ENCODE data around the gene GLCCI1. TPM values are rescaled to one million over a fixed set of nuclear protein-coding genes. Genes with fewer than 3 reads are reported as not detected.

Gene GLCCI1
- total and polyA plus RNA-seq, 4 donors, result 1.4 to 5.9 (median 4.3) TPM

GRCh38 chr7:8134089-8134733 lies 165.6 kb downstream of the GLCCI1 start (continued):
- TF ChIP-seq REST (IDR thresholded peaks at IDR 0.05) (no peak), TAF1 (conservative IDR thresholded peaks at IDR 0.05) (no peak), FOXA1 (IDR thresholded peaks at IDR 0.05) (no peak)
- TF ChIP-seq, protein P1, sequence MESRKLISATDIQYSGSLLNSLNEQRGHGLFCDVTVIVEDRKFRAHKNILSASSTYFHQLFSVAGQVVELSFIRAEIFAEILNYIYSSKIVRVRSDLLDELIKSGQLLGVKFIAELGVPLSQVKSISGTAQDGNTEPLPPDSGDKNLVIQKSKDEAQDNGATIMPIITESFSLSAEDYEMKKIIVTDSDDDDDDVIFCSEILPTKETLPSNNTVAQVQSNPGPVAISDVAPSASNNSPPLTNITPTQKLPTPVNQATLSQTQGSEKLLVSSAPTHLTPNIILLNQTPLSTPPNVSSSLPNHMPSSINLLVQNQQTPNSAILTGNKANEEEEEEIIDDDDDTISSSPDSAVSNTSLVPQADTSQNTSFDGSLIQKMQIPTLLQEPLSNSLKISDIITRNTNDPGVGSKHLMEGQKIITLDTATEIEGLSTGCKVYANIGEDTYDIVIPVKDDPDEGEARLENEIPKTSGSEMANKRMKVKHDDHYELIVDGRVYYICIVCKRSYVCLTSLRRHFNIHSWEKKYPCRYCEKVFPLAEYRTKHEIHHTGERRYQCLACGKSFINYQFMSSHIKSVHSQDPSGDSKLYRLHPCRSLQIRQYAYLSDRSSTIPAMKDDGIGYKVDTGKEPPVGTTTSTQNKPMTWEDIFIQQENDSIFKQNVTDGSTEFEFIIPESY (IDR thresholded peaks at IDR 0.05), result no peak

- H3K27me3 ChIP-seq (ENCODE audit: control insufficient read depth in 4 of 4, insufficient read depth in 4 of 4, low read length in 3 of 4), result no peaks in the 10 kb centered on the region
- no peak for TF ChIP-seq SP1 (IDR thresholded peaks at IDR 0.05)
- TF ChIP-seq, protein P1 (IDR thresholded peaks at IDR 0.05), result no peak
- TF ChIP-seq, protein P2, sequence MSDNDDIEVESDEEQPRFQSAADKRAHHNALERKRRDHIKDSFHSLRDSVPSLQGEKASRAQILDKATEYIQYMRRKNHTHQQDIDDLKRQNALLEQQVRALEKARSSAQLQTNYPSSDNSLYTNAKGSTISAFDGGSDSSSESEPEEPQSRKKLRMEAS (IDR thresholded peaks at IDR 0.05), result no peak
- TF ChIP-seq RAD21 (IDR thresholded peaks at IDR 0.05), result no peak
- no peak for TF ChIP-seq JUND (IDR thresholded peaks at IDR 0.05)
- TF ChIP-seq, protein P3, sequence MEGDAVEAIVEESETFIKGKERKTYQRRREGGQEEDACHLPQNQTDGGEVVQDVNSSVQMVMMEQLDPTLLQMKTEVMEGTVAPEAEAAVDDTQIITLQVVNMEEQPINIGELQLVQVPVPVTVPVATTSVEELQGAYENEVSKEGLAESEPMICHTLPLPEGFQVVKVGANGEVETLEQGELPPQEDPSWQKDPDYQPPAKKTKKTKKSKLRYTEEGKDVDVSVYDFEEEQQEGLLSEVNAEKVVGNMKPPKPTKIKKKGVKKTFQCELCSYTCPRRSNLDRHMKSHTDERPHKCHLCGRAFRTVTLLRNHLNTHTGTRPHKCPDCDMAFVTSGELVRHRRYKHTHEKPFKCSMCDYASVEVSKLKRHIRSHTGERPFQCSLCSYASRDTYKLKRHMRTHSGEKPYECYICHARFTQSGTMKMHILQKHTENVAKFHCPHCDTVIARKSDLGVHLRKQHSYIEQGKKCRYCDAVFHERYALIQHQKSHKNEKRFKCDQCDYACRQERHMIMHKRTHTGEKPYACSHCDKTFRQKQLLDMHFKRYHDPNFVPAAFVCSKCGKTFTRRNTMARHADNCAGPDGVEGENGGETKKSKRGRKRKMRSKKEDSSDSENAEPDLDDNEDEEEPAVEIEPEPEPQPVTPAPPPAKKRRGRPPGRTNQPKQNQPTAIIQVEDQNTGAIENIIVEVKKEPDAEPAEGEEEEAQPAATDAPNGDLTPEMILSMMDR (IDR thresholded peaks at IDR 0.05; ENCODE audit: low read depth, low read length, missing input control), result no peak
- no peak for TF ChIP-seq HNF4A (conservative IDR thresholded peaks at IDR 0.05)
- TF ChIP-seq TAF1 (conservative IDR thresholded peaks at IDR 0.05), result no peak
- TF ChIP-seq FOXA1 (IDR thresholded peaks at IDR 0.05), result no peak
- TF ChIP-seq HNF4G (IDR thresholded peaks at IDR 0.05), result no peak
- TF ChIP-seq GABPA (IDR thresholded peaks at IDR 0.05 in 1 of 2, conservative IDR thresholded peaks at IDR 0.05 in 1 of 2), result no peak
- no peak for TF ChIP-seq RXRA (IDR thresholded peaks at IDR 0.05)
- peaks cover 0 to 3% (median 1%) of the 10 kb centered on the region in 4 donors for H3K36me3 ChIP-seq (ENCODE audit: control insufficient read depth in 4 of 4, insufficient read depth in 3 of 4, low read depth in 1 of 4, low read length in 3 of 4)
- H3K4me1 ChIP-seq (ENCODE audit: control insufficient read depth in 4 of 4, insufficient read depth in 4 of 4, low read length in 3 of 4), result peaks cover 0 to 2% (median 0%) of the 10 kb centered on the region in 4 donors
- 98% methylated on average over 3 of the region's 3 CpGs for WGBS
- H3K9me3 ChIP-seq (ENCODE audit: control insufficient read depth in 4 of 4, low read length in 3 of 4), result no peaks in the 10 kb centered on the region
- no peak overlapping the region for H3K9ac ChIP-seq (ENCODE audit: low read depth in 1 of 2, low read length in 2 of 2)
- H3K27ac ChIP-seq (ENCODE audit: low read depth in 1 of 2, low read length in 2 of 2), result no peak overlapping the region
- no peak overlapping the region for H3K4me3 ChIP-seq (ENCODE audit: low read depth in 1 of 3, low read length in 3 of 3)
- no peak for DNase-seq (ENCODE audit: low spot score)
These were observed 166.8 kb downstream of the GLCCI1 start for GRCh38 chr7:8135417-8135816.

All from liver (tissue), 9 donors.